Endothelial cell of umbilical vein (primary cell): ENCODE results near the gene CAMTA1. TPM values are rescaled to one million over a fixed set of nuclear protein-coding genes. Genes with fewer than 3 reads are reported as not detected.

Source experiments
- BruUV-seq: library from RNA; stranded (reverse); fragments of 400-500 nt; replicated peaks from 2 replicates; lab custom pipeline; 2021; lab: Mats Ljungman, UMichigan
- CTCF ChIA-PET: fragments of 300-600, 350-600 bp; sonication (Branson Sonifier 250); formaldehyde crosslinking; loops from one replicate; lab custom pipeline; 2021; ENCODE audit warnings: antibody characterized with exemption, inconsistent platforms; lab: Charles Lee
- POLR2A ChIA-PET: fragments of 300-600, 350-600 bp; sonication (Branson Sonifier 250); formaldehyde crosslinking; loops from one replicate; lab custom pipeline; 2021; ENCODE audit warnings: antibody characterized with exemption, inconsistent platforms; lab: Charles Lee
- DNase-seq: peaks from one replicate; pipeline ENCODE4 v3.0.0-alpha.2; 2011; ENCODE audit warnings: low read depth, low spot score
- FAIRE-seq: peaks from 2 replicates; lab custom pipeline; 2011; peaks lifted over from hg19 to GRCh38; lab: Jason Lieb, UNC
- H2AFZ ChIP-seq: 2 replicates; pipeline ENCODE4 v1.6.0; 2012; ENCODE audit warnings: low read depth, low read length, control low read depth, inconsistent platforms
- H3K27ac ChIP-seq: 2 replicates; pipeline ENCODE4 v1.5.1; 2011; ENCODE audit warnings: low read depth, mild to moderate bottlenecking, control low read depth, low read length, moderate library complexity; ENCODE audit not compliant: insufficient read depth
- H3K27me3 ChIP-seq, 2 experiments: 2 replicates each; pipeline versions ENCODE4 v1.6.0 to v1.6.1; 2011; ENCODE audit warnings: low read length in 2 of 2, mixed read lengths in 1 of 2; ENCODE audit not compliant: control insufficient read depth in 2 of 2, insufficient read depth in 2 of 2
- H3K36me3 ChIP-seq, 2 experiments: 2 replicates in 1 of 2; 3 replicates in 1 of 2; pipeline ENCODE4 v1.5.1; 2011; ENCODE audit warnings: low read length in 2 of 2, mild to moderate bottlenecking in 1 of 2, moderate library complexity in 1 of 2; ENCODE audit not compliant: control insufficient read depth in 2 of 2, insufficient read depth in 2 of 2; ENCODE audit errors: extremely low read depth in 1 of 2
- H3K4me1 ChIP-seq: 3 replicates; pipeline ENCODE4 v1.5.1; 2011; ENCODE audit warnings: mild to moderate bottlenecking, low read length; ENCODE audit not compliant: control insufficient read depth, insufficient read depth; ENCODE audit errors: extremely low read depth
- H3K4me2 ChIP-seq: 2 replicates; pipeline ENCODE4 v1.6.1; 2011; ENCODE audit warnings: low read length, control low read depth, mixed read lengths; ENCODE audit not compliant: insufficient read depth
- H3K4me3 ChIP-seq, 3 experiments: fragments of 200-600 bp in 1 of 3; sonication (generic), shearing (Covaris generic) in 1 of 3; replicated peaks in 1 of 3; 2 replicates each; pipeline ENCODE4 v1.5.1; 2011 to 2016; ENCODE audit warnings: control low read depth in 3 of 3, low read length in 3 of 3, mild to moderate bottlenecking in 2 of 3, inconsistent platforms in 1 of 3, low read depth in 1 of 3, moderate library complexity in 1 of 3; ENCODE audit not compliant: insufficient read depth in 1 of 3
- H3K79me2 ChIP-seq: 2 replicates; pipeline ENCODE4 v1.6.0; 2012; ENCODE audit warnings: low read length, inconsistent platforms; ENCODE audit not compliant: control insufficient read depth, insufficient read depth
- H3K9ac ChIP-seq: replicated peaks from 2 replicates; pipeline ENCODE3; 2011; ENCODE audit warnings: low read length, control low read depth; ENCODE audit not compliant: insufficient read depth; ENCODE audit errors: extremely low read depth
- H3K9me1 ChIP-seq: replicated peaks from 3 replicates; pipeline ENCODE4 v1.6.0; 2011; ENCODE audit warnings: mild to moderate bottlenecking, low read length; ENCODE audit not compliant: control insufficient read depth, insufficient read depth; ENCODE audit errors: extremely low read depth
- H3K9me3 ChIP-seq: replicated peaks from 2 replicates; pipeline ENCODE4 v1.5.1; 2012; ENCODE audit warnings: low read length, inconsistent platforms; ENCODE audit not compliant: control insufficient read depth, insufficient read depth
- H4K20me1 ChIP-seq: replicated peaks from 2 replicates; pipeline ENCODE3; 2011; ENCODE audit warnings: mild to moderate bottlenecking, low read length; ENCODE audit not compliant: control insufficient read depth, insufficient read depth; ENCODE audit errors: extremely low read depth
- CTCF ChIP-seq, 2 donors: IDR thresholded peaks; 1 replicate in 1 of 2; 2 replicates in 1 of 2; pipeline ENCODE4 v1.5.1; 2011; ENCODE audit warnings: low read length in 2 of 2, mild to moderate bottlenecking in 2 of 2, moderate library complexity in 2 of 2, control low read depth in 1 of 2, inconsistent platforms in 1 of 2, low read depth in 1 of 2; ENCODE audit not compliant: insufficient read depth in 1 of 2; ENCODE audit errors: extremely low read depth in 1 of 2
- EZH2 ChIP-seq: IDR thresholded peaks from 2 replicates; pipeline ENCODE4 v1.6.1; 2012; ENCODE audit warnings: borderline replicate concordance, low read depth, mild to moderate bottlenecking, moderate library complexity, low read length, inconsistent platforms; ENCODE audit not compliant: severe bottlenecking
- FOS ChIP-seq: IDR thresholded peaks from 2 replicates; pipeline ENCODE4 v1.6.1; 2011; ENCODE audit warnings: mild to moderate bottlenecking, low read length, moderate library complexity, borderline replicate concordance; ENCODE audit not compliant: insufficient read depth
- GATA2 ChIP-seq: IDR thresholded peaks from 2 replicates; pipeline ENCODE4 v1.7.0; 2011; ENCODE audit warnings: low read depth, mild to moderate bottlenecking, moderate library complexity, mixed read lengths, low read length; ENCODE audit not compliant: insufficient read length, insufficient read depth
- JUN ChIP-seq: IDR thresholded peaks from 2 replicates; pipeline ENCODE4 v1.6.1; 2011; ENCODE audit warnings: borderline replicate concordance, low read depth; ENCODE audit not compliant: insufficient read length, insufficient read depth
- MAX ChIP-seq: IDR thresholded peaks from 2 replicates; pipeline ENCODE4 v1.6.1; 2011; ENCODE audit not compliant: insufficient read depth, insufficient read length
- MYC ChIP-seq: IDR thresholded peaks from one replicate; pipeline ENCODE4 v1.6.1; 2011; ENCODE audit warnings: mild to moderate bottlenecking, low read depth, low read length
- POLR2A ChIP-seq: IDR thresholded peaks from 2 replicates; pipeline ENCODE4 v1.6.1; 2012; ENCODE audit warnings: low read depth, mild to moderate bottlenecking, control low read depth, low read length
- POLR2AphosphoS5 ChIP-seq: IDR thresholded peaks from 2 replicates; pipeline ENCODE4 v1.6.1; 2012; ENCODE audit warnings: low read depth, mild to moderate bottlenecking, control low read depth, low read length, moderate library complexity; ENCODE audit not compliant: insufficient read depth
- dilution Hi-C: fragments of 300-500 bp; cut with MboI; formaldehyde crosslinking; loops from one replicate; pipeline ENCODE4 v1.15.0; 2019; ENCODE audit warnings: low sequenced_read_pairs; ENCODE audit not compliant: extremely low pct_ligation_motif_present
- intact Hi-C: fragments of 100-400 bp; cut with micrococcal nuclease; formaldehyde crosslinking; loops from one replicate; pipeline ENCODE4 v1.10.0; 2022
- polyA plus RNA-seq, 4 experiments: library from polyadenylated mRNA; depleted of rRNA in 3 of 4; stranded (reverse) in 3 of 4; unstranded in 1 of 4; fragments of >200 nt; gene quantifications; 2 replicates each; pipeline versions ENCODE4 v1.2.1 to v1.2.3, GENCODE V29; 2011 to 2012; ENCODE audit warnings: missing spikeins in 1 of 4
- total RNA-seq: library from RNA; stranded (reverse); gene quantifications from 2 replicates; pipeline ENCODE4 v1.2.3, GENCODE V29; 2021

CAMTA1 gene
- total and polyA plus RNA-seq, 2 donors (not counting 3 experiments of a cell fraction or from before 2014, with no cell fraction given), result 50.8 to 92.7 TPM

- BruUV-seq, result no TSS peak
- ChIA-PET CTCF (interaction anchor here (1.5 kb wide), 2 partner anchors 9 to 77 kb away, joined by 3 read pairs; no protein-coding TSS in a partner anchor), POLR2A (no interaction called here)
- Histone ChIP-seq H3K9me3 (no peaks in the 10 kb centered on the region), H2AFZ (no peak overlapping the region), H3K4me3 (no peak overlapping the region), H3K79me2 (no peaks in the 10 kb centered on the region), H3K9me1 (no peaks in the 10 kb centered on the region), H3K4me2 (no peak overlapping the region), H3K4me1 (no peaks in the 10 kb centered on the region), H3K27me3 (no peaks in the 10 kb centered on the region), H4K20me1 (no peaks in the 10 kb centered on the region), H3K9ac (no peak overlapping the region), H3K27ac (no peak overlapping the region), H3K36me3 (no peaks in the 10 kb centered on the region)
- no peak for DNase-seq
- intact Hi-C loops, result loop anchor here (10.0 kb wide), 1 partner anchor 84 kb away; no protein-coding TSS in a partner anchor
- FAIRE-seq, result no peak
- dilution Hi-C loops, result no loop called here
- TF ChIP-seq MAX (no peak), JUN (no peak), POLR2A (no peak), FOS (no peak), POLR2AphosphoS5 (no peak), EZH2 (no peak), MYC (no peak), GATA2 (no peak), CTCF (IDR thresholded peaks at IDR 0.05; ENCODE audit: extremely low read depth in 1 of 2, insufficient read depth in 1 of 2, low read depth in 1 of 2, low read length in 2 of 2) (no peak)
These were observed 333.9 kb downstream of the CAMTA1 start for GRCh38 chr1:7119156-7119555.
